Mucosa of gallbladder (tissue), 1 donor: ENCODE measurements around the gene MAPK10. TPM values are rescaled to one million over a fixed set of nuclear protein-coding genes. Genes with fewer than 3 reads are reported as not detected.

ENCODE experiments used
- DNase-seq: peaks from one replicate; pipeline ENCODE4 v3.0.0-alpha.2; 2020; ENCODE audit warnings: low spot score
- total RNA-seq: library from RNA; stranded (reverse); gene quantifications from one replicate; pipeline ENCODE4 v1.2.1, GENCODE V29; 2021
- donor health status: DM: no; HTN: no; CAD: no.

MAPK10 gene
- total RNA-seq, 1 donor from 2014 or later = 45.0 TPM

GRCh38 chr4:86278126-86278525, 81.7 kb downstream of the MAPK10 start:
- no peak for DNase-seq

GRCh38 chr4:86274642-86275041, 85.2 kb downstream of the MAPK10 start:
- DNase-seq = no peak

- DNase-seq = no peak
Observed at GRCh38 chr4:86272669-86273068, 87.2 kb downstream of the MAPK10 start.

- DNase-seq = no peak
Observed at GRCh38 chr4:86271057-86271456, 88.8 kb downstream of the MAPK10 start.

GRCh38 chr4:86269354-86269753, 90.5 kb downstream of the MAPK10 start:
- DNase-seq = no peak

- DNase-seq = no peak
Observed at GRCh38 chr4:86264241-86264640, 95.6 kb downstream of the MAPK10 start.

GRCh38 chr4:86261636-86262035, 98.2 kb downstream of the MAPK10 start:
- DNase-seq = no peak

GRCh38 chr4:86256086-86256485, 103.8 kb downstream of the MAPK10 start:
- no peak for DNase-seq

- DNase-seq = no peak
Observed at GRCh38 chr4:86250619-86251018, 109.2 kb downstream of the MAPK10 start.

GRCh38 chr4:86250006-86250405, 109.8 kb downstream of the MAPK10 start:
- no peak for DNase-seq

GRCh38 chr4:86249074-86249473, 110.8 kb downstream of the MAPK10 start:
- DNase-seq = no peak

- no peak for DNase-seq
Observed at GRCh38 chr4:86247906-86248305, 111.9 kb downstream of the MAPK10 start.

- DNase-seq = no peak
Observed at GRCh38 chr4:86247320-86247719, 112.5 kb downstream of the MAPK10 start.

- DNase-seq = no peak
Observed at GRCh38 chr4:86243750-86244149, 116.1 kb downstream of the MAPK10 start.

- no peak for DNase-seq
Observed at GRCh38 chr4:86242677-86243076, 117.2 kb downstream of the MAPK10 start.

- DNase-seq = no peak
Observed at GRCh38 chr4:86235549-86235948, 124.3 kb downstream of the MAPK10 start.

- no peak for DNase-seq
Observed at GRCh38 chr4:86233681-86234080, 126.2 kb downstream of the MAPK10 start.

GRCh38 chr4:86233090-86233489, 126.8 kb downstream of the MAPK10 start:
- DNase-seq = no peak

- no peak for DNase-seq
Observed at GRCh38 chr4:86223472-86223871, 136.4 kb downstream of the MAPK10 start.

GRCh38 chr4:86221002-86221401, 138.9 kb downstream of the MAPK10 start:
- DNase-seq = no peak

GRCh38 chr4:86220121-86220520, 139.7 kb downstream of the MAPK10 start:
- DNase-seq = no peak

GRCh38 chr4:86218746-86219473, 140.9 kb downstream of the MAPK10 start:
- DNase-seq = peak; percentile 66

- DNase-seq = no peak
Observed at GRCh38 chr4:86203176-86203575, 156.7 kb downstream of the MAPK10 start.

GRCh38 chr4:86185659-86186058, 174.2 kb downstream of the MAPK10 start:
- DNase-seq = no peak
